ENCODE data around the gene PRSS23.

DNA sequence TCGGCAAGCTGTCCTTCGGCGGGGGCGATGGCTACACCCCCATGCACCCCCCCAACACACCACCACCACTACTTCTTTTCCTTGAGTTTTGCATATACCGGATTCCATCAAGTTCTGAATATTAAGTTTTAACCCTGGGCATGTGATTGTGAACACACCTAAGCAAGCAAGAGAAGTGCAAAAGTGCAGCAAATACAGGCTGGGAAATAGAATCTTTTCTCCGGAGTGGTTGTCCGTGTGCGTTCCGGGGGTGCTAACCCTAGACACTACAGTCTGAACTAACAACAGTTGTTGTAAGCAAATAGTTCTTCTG is 574 bp downstream of the PRSS23 start:
- TF ChIP-seq POLR2A (IDR thresholded peaks at IDR 0.05), result no peak
- no peak for TF ChIP-seq CTCF (IDR thresholded peaks at IDR 0.05)
